HG02884 (cell line): ENCODE measurements around the gene ZNF827.

Experiments
- ATAC-seq: cut with Tn5 transposase; IDR thresholded peaks from one replicate; pipeline ENCODE4 v1.9.1; 2021; ENCODE audit warnings: mild to moderate bottlenecking, moderate library complexity; ENCODE audit not compliant: unreplicated experiment

ZNF827 gene

GRCh38 chr4:145935253-145936141 is 3.1 kb downstream of the ZNF827 start:
- ATAC-seq = no peak

- no peak for ATAC-seq
Measured at GRCh38 chr4:145934434-145935047, 4.1 kb downstream of the ZNF827 start.

DNA sequence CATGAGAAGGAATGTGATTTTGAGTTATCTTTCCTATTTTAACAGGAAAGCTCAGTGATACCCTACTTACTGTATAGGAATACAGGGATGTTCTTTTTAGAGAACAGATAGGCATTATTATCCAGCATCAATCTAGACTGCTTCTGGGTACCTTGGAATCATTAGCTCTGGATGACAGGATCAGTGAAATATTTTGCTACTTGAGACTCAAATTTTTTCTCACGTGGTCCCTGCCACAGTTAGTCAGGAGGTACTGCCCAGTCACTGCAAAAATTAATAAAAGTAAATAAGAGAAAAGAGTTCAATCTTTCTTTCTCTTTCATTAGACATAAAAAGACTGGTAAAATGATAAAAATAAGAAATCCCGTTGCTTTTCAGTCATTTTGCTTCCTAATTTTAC is 5.5 kb downstream of the ZNF827 start:
- ATAC-seq = no peak

GRCh38 chr4:145931403-145931802 is 7.2 kb downstream of the ZNF827 start:
- no peak for ATAC-seq

DNA sequence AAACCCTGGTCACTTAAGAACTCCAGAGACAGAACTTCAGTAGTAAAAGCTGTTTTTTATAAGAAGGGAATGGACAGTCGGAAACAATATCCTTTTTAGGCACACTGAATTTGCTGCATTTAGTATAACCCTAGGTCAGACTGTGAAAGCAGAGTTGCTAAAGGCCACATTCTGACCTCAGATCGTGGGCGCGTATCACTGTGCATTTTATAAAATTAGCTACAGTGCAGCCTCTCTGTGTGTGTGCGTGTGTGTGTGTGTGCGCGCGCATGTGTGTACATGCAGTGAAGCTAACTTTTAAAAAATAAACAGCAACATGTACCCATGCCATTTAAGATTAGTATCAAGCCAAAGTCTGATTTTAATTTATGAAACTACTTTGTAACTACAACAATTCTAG is 8.0 kb downstream of the ZNF827 start:
- no peak for ATAC-seq

DNA sequence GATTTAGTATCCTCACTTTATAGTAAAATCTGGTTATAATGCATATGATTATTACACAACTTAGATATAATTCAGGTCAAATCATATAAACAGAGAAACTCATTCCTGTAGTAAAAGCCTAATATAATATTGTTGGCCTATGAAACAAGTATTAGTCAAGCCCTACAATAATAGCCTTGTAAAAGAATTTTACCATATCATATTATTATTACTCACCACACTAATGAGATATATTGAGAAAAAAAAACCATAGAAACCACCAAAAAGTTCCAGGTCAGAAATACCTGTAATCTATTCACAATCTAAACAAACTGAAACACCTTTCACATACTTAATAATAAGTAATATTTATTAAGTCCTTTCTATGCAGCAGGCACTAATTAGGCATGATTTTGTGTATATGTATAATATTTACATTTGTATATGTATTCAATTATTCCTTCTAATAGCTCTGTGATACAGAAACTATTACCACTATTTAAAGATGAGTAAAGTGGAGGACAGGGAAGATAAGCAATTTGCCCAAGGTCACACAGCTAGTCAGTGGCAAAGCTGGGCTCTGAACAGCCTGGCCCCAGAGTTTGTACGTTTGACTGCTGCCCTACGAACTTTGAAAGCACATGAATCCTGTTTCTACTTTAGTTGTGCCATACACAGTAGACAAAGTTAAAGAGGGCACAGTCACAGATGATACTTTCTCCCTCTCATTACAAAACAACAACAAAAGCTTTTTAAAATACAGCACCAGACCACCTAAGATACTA is 9.0 kb downstream of the ZNF827 start:
- no peak for ATAC-seq

DNA sequence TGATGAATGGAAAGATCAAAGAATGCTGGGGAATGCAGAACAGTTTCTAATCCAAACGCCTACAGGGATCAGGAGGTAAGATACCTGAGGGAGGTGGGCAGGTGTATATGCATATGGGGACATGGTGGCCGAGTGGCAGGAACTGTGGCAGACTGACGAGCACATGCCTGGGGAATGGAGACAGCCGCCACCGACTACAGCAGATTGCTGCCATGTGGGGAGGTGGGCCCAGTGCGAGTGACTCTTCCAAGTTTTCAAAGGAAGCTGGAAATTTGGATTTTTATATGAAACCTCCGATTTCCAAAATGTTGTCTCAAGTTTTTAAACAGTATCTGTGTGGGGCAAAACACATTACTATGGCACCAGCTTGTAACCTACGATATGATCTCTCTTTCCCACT is 9.9 kb downstream of the ZNF827 start:
- no peak for ATAC-seq

GRCh38 chr4:145927030-145927429 is 11.6 kb downstream of the ZNF827 start:
- ATAC-seq = no peak

- ATAC-seq = no peak
Measured at GRCh38 chr4:145921231-145921630, 17.4 kb downstream of the ZNF827 start.

- ATAC-seq = no peak
Measured at GRCh38 chr4:145920205-145920604, 18.4 kb downstream of the ZNF827 start.

- ATAC-seq = no peak
Measured at GRCh38 chr4:145912376-145912775, 26.2 kb downstream of the ZNF827 start.

- ATAC-seq = no peak
Measured at GRCh38 chr4:145909773-145910172, 28.9 kb downstream of the ZNF827 start.

GRCh38 chr4:145909281-145909715 is 29.3 kb downstream of the ZNF827 start:
- no peak for ATAC-seq

DNA sequence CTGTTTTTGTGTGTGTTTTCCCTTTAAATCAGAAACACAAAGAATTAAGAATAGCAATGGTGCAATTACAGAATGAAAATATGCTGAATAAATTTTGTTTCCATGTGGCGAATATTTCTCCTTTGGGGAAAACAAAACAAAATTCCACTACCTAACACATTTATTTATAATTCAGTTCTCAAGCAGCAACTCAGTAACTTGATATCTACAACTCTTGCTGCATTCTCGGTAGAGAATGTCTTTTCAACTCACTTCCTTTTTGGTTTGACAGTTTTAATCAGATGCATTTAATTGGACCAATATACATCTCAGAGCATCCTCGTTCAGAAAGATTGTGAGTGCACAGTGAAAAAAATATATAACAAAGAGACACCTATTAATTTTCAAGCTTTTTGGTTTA is 30.8 kb downstream of the ZNF827 start:
- ATAC-seq = no peak

DNA sequence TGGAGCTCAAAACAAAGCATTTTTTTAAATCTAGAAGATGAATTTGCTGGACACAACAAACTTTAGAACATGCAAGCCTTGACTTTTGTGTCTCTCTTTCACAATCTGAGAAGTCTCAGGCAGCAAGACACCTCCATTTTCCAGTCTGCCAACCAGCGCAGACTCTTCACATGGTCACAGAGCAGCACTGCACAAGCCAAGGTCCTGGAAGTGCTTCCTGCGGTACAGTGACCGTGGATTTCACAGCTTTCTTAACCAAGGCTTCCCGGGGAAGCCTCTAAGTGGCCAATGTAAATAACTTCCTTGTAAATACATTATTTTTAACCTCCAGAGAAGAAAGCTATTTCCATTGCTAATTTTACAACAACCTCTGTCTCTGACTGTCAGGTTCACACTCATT is 31.2 kb downstream of the ZNF827 start:
- ATAC-seq = no peak

- no peak for ATAC-seq
Measured at GRCh38 chr4:145904413-145905177, 34.0 kb downstream of the ZNF827 start.

GRCh38 chr4:145902522-145902921 is 36.1 kb downstream of the ZNF827 start:
- ATAC-seq = no peak

- no peak for ATAC-seq
Measured at GRCh38 chr4:145899886-145900460, 38.6 kb downstream of the ZNF827 start.

DNA sequence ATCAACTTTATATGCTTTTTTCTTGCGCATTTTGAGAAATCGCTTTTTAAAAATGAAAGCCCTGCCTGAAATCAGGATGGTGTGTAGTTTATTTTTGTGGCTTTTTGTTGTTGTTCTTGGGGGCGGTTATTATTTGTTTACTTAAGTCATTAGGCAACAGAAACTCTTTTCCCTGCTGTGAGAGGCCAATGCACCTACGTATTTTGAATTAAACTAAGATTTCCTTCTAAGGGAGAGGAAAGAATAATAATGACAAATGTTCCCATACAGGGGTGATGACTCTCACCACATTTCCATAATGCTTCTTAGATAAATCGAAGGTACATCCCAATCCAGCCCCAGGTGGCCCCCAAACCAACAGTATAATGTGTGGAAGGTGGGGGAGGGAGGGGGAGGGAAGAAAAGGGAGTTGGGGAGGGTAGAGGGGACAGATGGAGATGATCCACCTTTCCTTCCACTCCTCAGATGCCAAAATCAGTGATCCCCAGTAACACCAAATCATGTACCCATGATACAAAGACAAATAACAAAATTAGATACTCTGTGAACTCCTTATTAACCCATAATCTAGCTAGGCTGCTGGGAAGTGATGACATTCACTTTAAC is 39.6 kb downstream of the ZNF827 start:
- no peak for ATAC-seq

GRCh38 chr4:145898466-145898865 is 40.2 kb downstream of the ZNF827 start:
- no peak for ATAC-seq
